ENCODE results near the gene REPS2. TPM values are rescaled to one million over a fixed set of nuclear protein-coding genes. Genes with fewer than 3 reads are reported as not detected.

The REPS2 gene
- total RNA-seq, 1 experiment from 2014 or later: 3.7 TPM

DNA sequence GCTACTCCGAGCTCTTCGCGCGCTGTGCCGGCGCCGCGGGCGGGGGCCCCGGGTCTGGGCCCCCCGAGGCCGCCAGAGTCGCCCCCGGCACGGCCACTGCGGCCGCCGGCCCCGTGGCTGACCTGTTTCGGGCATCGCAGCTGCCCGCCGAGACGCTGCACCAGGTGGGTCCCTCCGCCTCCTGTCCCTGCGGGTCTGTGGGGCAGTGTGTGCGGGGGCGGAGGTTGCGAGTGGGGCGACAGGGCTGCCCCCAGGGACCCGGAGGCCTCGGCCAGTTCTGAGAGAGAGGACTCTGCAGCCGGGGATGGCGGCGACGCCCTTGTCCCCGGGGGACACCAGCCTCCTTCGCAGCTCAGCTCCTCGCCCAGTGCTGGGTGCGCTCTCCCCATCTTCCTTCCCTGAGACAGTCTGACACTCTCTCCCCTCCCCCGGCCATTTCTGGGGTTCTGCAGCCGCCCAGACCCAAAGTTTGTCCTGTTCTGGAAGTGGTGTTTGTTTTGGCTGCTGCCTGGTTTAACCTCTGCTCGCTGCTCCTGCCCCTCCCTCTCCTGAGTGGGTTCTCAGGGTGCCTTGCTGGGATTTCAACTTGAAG lies 609 bp downstream of the REPS2 start:
- H3K4ac ChIP-seq (ENCODE audit: low read depth, low read length): no peak overlapping the region
- no peak overlapping the region for H3K14ac ChIP-seq (ENCODE audit: insufficient read depth, low read length)
- no peak overlapping the region for H2BK20ac ChIP-seq (ENCODE audit: low read depth, low read length, poor library complexity, severe bottlenecking)
- H3K79me2 ChIP-seq (ENCODE audit: insufficient read depth, low read length): no peaks in the 10 kb centered on the region
- no peak overlapping the region for H3K56ac ChIP-seq (ENCODE audit: insufficient read length, low read depth, low read length)
- peaks cover 0 to 2% (median 0%) of the 10 kb centered on the region in 3 experiments; a peak in 1 of 7 replicates for H3K36me3 Mint-ChIP-seq (ENCODE audit: insufficient read depth in 1 of 3, low read depth in 3 of 3)
- H3K27me3 ChIP-seq (ENCODE audit: insufficient read depth, low read length): peaks cover 7% of the 10 kb centered on the region; the same call in 1 of the 2 replicates
- peak overlapping the region; percentile 17 for H3K9ac ChIP-seq (ENCODE audit: extremely low read depth, insufficient read length, low read length)
- no peak overlapping the region for H3T11ph ChIP-seq (ENCODE audit: low read length)
- H3K23me2 ChIP-seq (ENCODE audit: insufficient read length, low read depth, low read length, poor library complexity, severe bottlenecking): peaks cover 6% of the 10 kb centered on the region
- H3K9me3 ChIP-seq (ENCODE audit: control insufficient read depth, low read depth, low read length): no peaks in the 10 kb centered on the region
- H4K8ac ChIP-seq (replicated peaks; ENCODE audit: insufficient read length, low read depth, low read length): no peak overlapping the region
- no peak for DNase-seq
- H3K9me3 Mint-ChIP-seq: peaks cover 3 to 9% of the 10 kb centered on the region in 2 experiments; a peak in 3 of 5 replicates
- peak overlapping the region; percentile 81 for H3K4me2 ChIP-seq (ENCODE audit: insufficient read depth, insufficient read length, low read length)
- H3K79me1 ChIP-seq (ENCODE audit: insufficient read depth, low read depth, low read length, poor library complexity, severe bottlenecking): no peaks in the 10 kb centered on the region
- no peak overlapping the region for H2BK15ac ChIP-seq (ENCODE audit: low read depth, low read length)
- no peak overlapping the region for H2BK12ac ChIP-seq (ENCODE audit: insufficient read length, low read depth, low read length)
- peaks cover 12 to 14% of the 10 kb centered on the region in 2 experiments for H3K4me1 Mint-ChIP-seq
- peaks cover 41% of the 10 kb centered on the region for H3K27me3 Mint-ChIP-seq (ENCODE audit: low read depth)
- no peak overlapping the region for H2AK5ac ChIP-seq (ENCODE audit: insufficient read length, low read length)
- no CpG with 5 or more reads among the region's 43 CpGs for WGBS (ENCODE audit: extremely low coverage, insufficient read length, low lambda C conversion rate)
- H2BK120ac ChIP-seq (ENCODE audit: low read depth, low read length, poor library complexity, severe bottlenecking): no peak overlapping the region
- H3K27ac ChIP-seq (ENCODE audit: insufficient read length, low read depth, low read length): no peak overlapping the region
- H3K4me3 Mint-ChIP-seq: peak overlapping the region; percentile 86 to 95
- H4K91ac ChIP-seq (ENCODE audit: insufficient read length, low read depth, low read length): no peak overlapping the region
- no peak overlapping the region for H2BK5ac ChIP-seq (ENCODE audit: insufficient read length, low read length)
- H3K23ac ChIP-seq (ENCODE audit: insufficient read length, low read depth, low read length): no peak overlapping the region
- H4K5ac ChIP-seq (ENCODE audit: insufficient read length, low read depth, low read length): no peak overlapping the region
- no peaks in the 10 kb centered on the region for H4K20me1 ChIP-seq (ENCODE audit: control insufficient read depth, insufficient read depth, insufficient read length)
- H2AFZ ChIP-seq (ENCODE audit: low read length): no peak overlapping the region
- no peaks in the 10 kb centered on the region for H3K4me1 ChIP-seq (ENCODE audit: insufficient read depth, low read length)
- TF ChIP-seq CTCF (conservative IDR thresholded peaks at IDR 0.05): no peak
- peak overlapping the region; percentile 61 for H3K18ac ChIP-seq (ENCODE audit: insufficient read length, low read depth, low read length)
- H3K27ac Mint-ChIP-seq: peak overlapping the region in 1 of 3 experiments; percentile 72; a peak in 1 of 7 replicates
